ENCODE data around the gene DPP6.
A peak's percentile ranks its signal among the peaks of the same experiment; 100 is the strongest.
"Not testable (repeated sequence)": the region's sequence is repeated elsewhere in the genome, so short reads cannot be mapped to it uniquely, and the experiment has no call there.

Gene DPP6

GRCh38 chr7:154051643-154052529 lies at the start of gene DPP6:
TSS of gene DPP6 (plus strand) at chr7:154052398.
- not testable (repeated sequence) for DNase-seq (ENCODE audit: low read depth)

DNA sequence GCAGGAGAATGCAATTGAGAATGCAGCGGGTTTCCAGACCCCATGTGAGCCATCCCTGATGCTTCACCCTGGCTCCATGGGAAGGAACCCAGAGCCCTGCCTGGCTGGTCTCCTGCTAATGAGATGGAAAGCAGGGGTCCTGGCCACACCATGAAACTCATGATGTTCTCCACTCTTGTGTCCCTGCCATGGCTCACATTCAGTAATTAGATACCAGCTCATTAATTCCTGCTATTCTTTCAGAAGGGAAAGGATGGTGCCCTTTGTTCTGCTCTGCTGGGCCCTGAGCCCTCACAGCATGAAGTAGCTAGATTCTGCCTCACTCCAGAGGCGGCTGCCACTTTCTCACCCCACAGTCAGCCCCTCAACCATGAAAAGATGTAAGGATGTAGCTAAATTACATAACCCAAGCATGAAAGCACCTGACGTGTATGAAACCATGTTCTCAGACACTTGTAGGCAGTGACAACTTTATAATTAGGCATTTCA lies 42.7 kb upstream of the DPP6 start:
- not testable (repeated sequence) for DNase-seq (ENCODE audit: low read depth)

- not testable (repeated sequence) for DNase-seq (ENCODE audit: low read depth)
Measured at GRCh38 chr7:154010726-154011568, 41.3 kb upstream of the DPP6 start.

DNA sequence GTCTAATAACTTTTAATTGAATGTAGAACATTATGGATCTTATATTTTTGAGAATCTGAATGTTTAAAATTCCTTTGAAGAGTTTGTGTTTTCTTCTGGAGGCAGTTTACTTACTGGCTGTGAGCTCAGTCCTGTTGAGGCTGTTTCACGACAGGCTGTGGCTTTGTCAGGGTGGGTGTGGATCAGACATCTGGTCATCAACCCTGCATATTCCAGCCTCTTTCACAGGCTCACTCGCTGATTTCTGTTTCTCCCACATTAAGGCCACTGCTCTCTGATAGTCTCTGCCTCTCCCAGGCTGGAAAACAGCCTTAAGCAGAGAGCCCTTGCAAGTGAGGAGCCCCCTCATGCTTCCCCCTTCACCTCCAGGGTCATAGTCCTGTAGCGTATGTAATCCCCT lies 39.4 kb upstream of the DPP6 start:
- DNase-seq (ENCODE audit: low read depth), result not testable (repeated sequence)

- not testable (repeated sequence) for DNase-seq (ENCODE audit: low read depth)
Measured at GRCh38 chr7:154015636-154016035, 36.6 kb upstream of the DPP6 start.

DNA sequence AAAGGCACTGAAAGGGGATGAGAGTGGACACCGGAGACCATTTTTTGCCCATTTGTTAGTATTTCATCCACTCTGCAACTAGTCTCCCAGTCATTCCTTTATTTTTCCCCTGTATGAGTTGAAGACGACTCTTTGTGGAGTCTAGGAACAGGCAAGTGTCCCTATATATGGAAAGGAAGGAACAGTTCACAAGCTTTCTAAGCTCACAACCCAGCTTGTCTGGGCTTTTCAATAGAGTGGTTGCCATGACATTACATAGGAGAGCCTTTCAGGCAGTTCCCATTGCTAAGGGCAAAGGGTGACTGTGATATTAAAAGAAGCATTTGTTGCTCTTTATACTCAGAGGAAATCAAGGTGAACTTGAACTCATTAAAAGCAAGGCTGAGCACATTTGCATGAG lies 33.8 kb upstream of the DPP6 start:
- not testable (repeated sequence) for DNase-seq (ENCODE audit: low read depth)

GRCh38 chr7:154027805-154028204 lies 24.4 kb upstream of the DPP6 start:
- DNase-seq (ENCODE audit: low read depth), result not testable (repeated sequence)

DNA sequence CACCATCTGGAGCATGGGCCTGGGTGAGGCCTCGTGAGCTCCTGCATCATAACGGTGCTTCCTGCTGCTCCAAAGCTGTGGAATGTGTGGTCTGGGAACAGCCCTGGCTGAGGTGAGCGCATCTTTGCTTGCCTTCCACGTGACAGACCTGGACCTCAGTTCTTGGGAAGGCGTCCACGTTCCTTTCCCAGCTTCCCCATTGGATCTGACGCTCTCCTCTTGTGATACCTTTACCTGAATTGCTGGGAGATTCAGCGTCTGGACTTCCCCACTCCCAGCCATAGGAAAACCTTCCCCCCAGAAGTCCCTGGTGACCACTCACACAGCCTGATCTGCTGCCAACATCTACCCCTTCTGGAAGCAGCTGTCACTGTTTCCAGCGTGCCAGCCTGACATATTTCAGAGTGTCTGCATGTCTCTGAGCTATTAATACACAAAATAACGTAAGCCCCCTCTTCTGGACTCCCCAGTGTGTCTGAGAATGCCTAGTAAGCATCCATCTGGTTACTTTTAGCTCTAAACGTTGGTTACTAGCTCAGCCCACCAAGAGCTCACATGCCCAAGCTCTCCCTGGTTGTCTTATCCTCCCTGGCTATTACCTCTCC lies 21.6 kb upstream of the DPP6 start:
- DNase-seq (ENCODE audit: low read depth), result not testable (repeated sequence)

DNA sequence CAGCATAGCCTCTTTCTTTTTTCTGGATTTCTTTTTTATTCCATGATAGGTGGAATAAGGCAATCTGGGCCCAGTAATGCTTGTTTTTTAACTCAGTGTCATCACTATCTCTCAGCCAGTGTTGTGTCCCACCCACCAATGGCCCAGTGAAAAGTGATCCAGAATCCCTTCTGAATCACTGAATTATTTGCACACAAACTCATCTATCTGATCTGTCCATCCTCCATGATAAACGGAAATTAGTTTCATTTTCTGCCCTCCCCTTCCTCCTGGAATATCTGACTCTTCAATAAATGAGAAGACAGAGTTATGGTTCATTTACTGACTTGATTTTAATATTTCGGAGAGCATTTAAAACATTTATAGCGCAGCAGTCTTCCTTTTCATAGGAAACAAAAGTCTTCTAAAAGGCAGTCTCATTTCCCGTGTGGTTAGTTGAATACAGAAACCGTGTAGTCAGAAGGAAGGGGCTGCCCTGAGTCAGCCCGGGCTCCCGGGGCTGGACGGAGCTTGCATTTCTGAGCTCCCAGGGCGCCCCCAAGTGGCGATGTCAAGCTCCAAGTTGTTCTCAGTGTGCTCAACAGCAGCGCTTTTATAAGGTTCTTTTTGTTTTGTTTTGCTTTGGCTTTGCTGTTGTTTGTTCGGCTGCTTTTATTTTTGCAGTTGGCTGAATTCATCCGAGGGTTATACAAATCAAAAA lies 12.6 kb upstream of the DPP6 start:
- not testable (repeated sequence) for DNase-seq (ENCODE audit: low read depth)

- DNase-seq (ENCODE audit: low read depth), result not testable (repeated sequence)
Measured at GRCh38 chr7:154050394-154050793, 1.8 kb upstream of the DPP6 start.

DNA sequence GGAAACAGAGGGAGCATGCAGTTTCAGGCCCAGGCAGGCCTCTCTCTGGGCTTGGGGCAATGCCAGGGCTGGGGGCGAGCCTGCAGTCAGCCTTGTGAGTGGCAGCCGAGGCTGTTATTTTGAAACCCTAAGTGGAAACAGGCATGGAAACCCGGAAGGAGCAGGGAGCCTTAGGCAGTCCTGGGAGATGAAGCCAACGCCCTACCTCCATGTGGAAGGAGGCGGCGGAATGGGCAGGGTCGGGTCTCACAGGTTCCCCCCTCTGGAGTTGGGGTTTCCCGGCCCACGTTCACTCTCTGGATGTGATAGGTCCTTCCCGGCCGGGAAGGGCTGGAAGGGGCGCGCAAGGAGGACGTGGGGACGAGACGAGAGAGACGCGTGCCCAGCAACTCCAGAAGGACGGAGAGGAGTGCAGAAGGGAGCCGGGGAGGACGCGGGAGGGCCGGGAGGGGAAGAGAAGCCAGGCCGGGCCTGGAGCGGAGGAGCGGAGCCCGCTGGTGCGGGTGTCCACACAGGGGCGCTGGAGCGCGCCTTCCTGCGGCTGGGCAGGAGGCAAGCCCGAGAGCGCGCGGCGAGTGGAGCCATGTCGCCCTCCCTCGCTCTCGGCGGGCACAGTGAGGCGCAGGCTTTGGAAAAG lies 1.1 kb upstream of the DPP6 start:
- not testable (repeated sequence) for DNase-seq (ENCODE audit: low read depth)

- DNase-seq (ENCODE audit: low read depth), result not testable (repeated sequence)
Measured at GRCh38 chr7:154052530-154053252, 493 bp downstream of the DPP6 start.

- not testable (repeated sequence) for DNase-seq (ENCODE audit: low read depth)
Measured at GRCh38 chr7:154053466-154054312, 1.5 kb downstream of the DPP6 start.

GRCh38 chr7:154054664-154055063 lies 2.5 kb downstream of the DPP6 start:
- DNase-seq (ENCODE audit: low read depth), result not testable (repeated sequence)

DNA sequence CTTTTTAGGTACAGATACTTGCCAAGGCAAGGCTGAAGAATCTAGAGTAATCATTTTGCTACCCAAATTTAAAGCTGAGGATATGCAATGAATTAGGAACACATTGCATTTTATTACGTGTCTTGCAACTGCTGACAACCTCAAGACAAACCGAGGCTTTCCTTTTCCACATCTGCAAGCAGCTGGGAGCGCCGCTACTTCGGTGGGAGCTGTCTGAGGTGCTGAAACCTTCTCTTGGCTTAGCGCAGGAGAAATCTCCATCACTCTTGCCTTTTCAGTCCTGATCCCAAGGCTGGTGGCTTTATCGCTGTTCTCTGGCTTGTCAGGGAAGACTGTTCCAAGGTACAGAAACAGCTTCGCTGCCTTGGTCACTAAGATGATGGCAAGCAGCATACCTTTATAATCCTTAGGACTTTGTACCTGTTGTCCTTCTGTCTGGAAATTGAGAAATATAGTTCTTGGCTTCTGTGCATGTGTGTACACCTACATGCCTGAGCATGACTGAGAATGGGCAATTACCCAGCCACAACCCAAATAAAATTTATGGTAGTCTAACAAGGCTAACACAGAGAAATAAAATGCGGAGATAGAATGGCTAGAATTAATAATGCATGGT lies 3.4 kb downstream of the DPP6 start:
- DNase-seq (ENCODE audit: low read depth), result peak; percentile 4

DNA sequence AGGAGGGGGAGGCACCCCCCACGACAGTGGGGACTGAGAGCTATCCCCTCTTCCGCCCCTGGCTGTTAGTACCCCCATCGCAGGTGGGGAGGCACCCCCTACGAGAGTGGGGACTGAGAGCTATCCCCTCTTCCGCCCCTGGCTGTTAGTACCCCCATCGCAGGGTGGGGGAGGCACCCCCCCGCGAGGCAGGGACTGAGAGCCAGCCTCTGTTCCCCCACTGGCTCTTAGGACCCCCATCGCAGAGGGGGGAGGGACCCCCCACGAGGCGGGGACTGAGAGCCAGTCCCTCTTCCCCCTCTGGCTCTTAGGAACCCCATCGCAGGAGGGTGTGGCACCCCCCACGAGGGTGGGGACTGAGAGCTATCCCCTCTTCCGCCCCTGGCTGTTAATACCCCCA lies 6.6 kb downstream of the DPP6 start:
- DNase-seq (ENCODE audit: low read depth), result not testable (repeated sequence)

- not testable (repeated sequence) for DNase-seq (ENCODE audit: low read depth)
Measured at GRCh38 chr7:154060551-154060950, 8.4 kb downstream of the DPP6 start.

DNA sequence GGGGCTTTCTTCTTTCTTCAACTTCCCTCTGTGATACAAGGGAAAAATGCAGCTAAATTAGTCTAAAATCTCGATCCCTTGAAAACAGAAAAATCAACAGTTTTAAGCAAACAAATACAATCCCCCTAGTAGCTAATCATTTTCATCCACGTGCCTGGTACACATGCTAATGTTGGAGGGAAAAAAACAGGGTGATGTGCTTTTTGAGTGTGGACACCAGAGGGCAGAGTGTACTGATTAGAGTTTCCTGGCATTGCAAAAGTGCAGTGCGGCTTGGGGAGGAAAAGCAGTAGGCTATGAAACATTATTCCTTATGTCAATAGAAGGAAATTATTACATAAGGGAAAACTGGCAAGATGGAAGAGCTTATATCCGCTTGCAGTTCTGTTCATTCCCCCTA lies 19.6 kb downstream of the DPP6 start:
- not testable (repeated sequence) for DNase-seq (ENCODE audit: low read depth)
